Stimulated activated CD8-positive, alpha-beta memory T cell treated with anti-CD3 and anti-CD28 coated beads, Interleukin-12 subunit alpha, Interleukin-12 subunit beta, amount 100 ng/mL, for 1 hour (primary cell): ENCODE measurements around the gene MED10.

Experiments used
- DNase-seq: peaks from one replicate; pipeline ENCODE4 v3.0.0-alpha.2; 2020; ENCODE audit warnings: low read depth

MED10 gene

GRCh38 chr5:6377905-6378765, at the start of gene MED10:
TSS of gene MED10 (minus strand) at chr5:6378547. CDS start at chr5:6378483, 64 bp downstream.
- DNase-seq: peak; percentile 93

GRCh38 chr5:6427694-6428093, 49.3 kb upstream of the MED10 start:
- no peak for DNase-seq

- no peak for DNase-seq
Observed at GRCh38 chr5:6424700-6425099, 46.4 kb upstream of the MED10 start.

- no peak for DNase-seq
Observed at GRCh38 chr5:6424110-6424659, 45.8 kb upstream of the MED10 start.

- DNase-seq: no peak
Observed at GRCh38 chr5:6423327-6424109, 45.2 kb upstream of the MED10 start.

- DNase-seq: no peak
Observed at GRCh38 chr5:6419340-6419852, 41.0 kb upstream of the MED10 start.

- no peak for DNase-seq
Observed at GRCh38 chr5:6418679-6419276, 40.4 kb upstream of the MED10 start.

GRCh38 chr5:6417657-6418056, 39.3 kb upstream of the MED10 start:
- no peak for DNase-seq

- no peak for DNase-seq
Observed at GRCh38 chr5:6412811-6413210, 34.5 kb upstream of the MED10 start.

GRCh38 chr5:6411141-6411540, 32.8 kb upstream of the MED10 start:
- DNase-seq: no peak

- no peak for DNase-seq
Observed at GRCh38 chr5:6410421-6410820, 32.1 kb upstream of the MED10 start.

GRCh38 chr5:6408627-6409446, 30.5 kb upstream of the MED10 start:
- DNase-seq: no peak

GRCh38 chr5:6408260-6408596, 29.9 kb upstream of the MED10 start:
- no peak for DNase-seq

GRCh38 chr5:6407558-6408259, 29.4 kb upstream of the MED10 start:
- no peak for DNase-seq

- DNase-seq: no peak
Observed at GRCh38 chr5:6405591-6405990, 27.2 kb upstream of the MED10 start.

GRCh38 chr5:6404129-6404528, 25.8 kb upstream of the MED10 start:
- no peak for DNase-seq

GRCh38 chr5:6403416-6403815, 25.1 kb upstream of the MED10 start:
- DNase-seq: no peak

- DNase-seq: no peak
Observed at GRCh38 chr5:6402939-6403338, 24.6 kb upstream of the MED10 start.

- DNase-seq: no peak
Observed at GRCh38 chr5:6401410-6401809, 23.1 kb upstream of the MED10 start.

- no peak for DNase-seq
Observed at GRCh38 chr5:6399980-6400910, 21.9 kb upstream of the MED10 start.
